Coronary artery (tissue), 2 donors: ENCODE measurements around the gene NCBP1.

ENCODE experiments used
- DNase-seq: peaks from one replicate; pipeline ENCODE4 v3.0.0-alpha.2; 2017; ENCODE audit warnings: low spot score
- H3K27ac ChIP-seq, 2 donors: fragments of 200-600 bp; sonication (generic); one replicate each; pipeline ENCODE4 v1.5.1; 2016 to 2019
- H3K4me3 ChIP-seq: fragments of 200-600 bp; sonication (generic); 2 replicates; pipeline ENCODE4 v1.5.1; 2016; ENCODE audit warnings: mild to moderate bottlenecking, moderate library complexity
- TF ChIP-seq, protein P1 (sequence below): fragments of 200-600 bp; sonication (generic); IDR thresholded peaks from one replicate; pipeline ENCODE4 v1.5.1; 2019; ENCODE audit warnings: antibody characterized with exemption

Gene NCBP1

DNA sequence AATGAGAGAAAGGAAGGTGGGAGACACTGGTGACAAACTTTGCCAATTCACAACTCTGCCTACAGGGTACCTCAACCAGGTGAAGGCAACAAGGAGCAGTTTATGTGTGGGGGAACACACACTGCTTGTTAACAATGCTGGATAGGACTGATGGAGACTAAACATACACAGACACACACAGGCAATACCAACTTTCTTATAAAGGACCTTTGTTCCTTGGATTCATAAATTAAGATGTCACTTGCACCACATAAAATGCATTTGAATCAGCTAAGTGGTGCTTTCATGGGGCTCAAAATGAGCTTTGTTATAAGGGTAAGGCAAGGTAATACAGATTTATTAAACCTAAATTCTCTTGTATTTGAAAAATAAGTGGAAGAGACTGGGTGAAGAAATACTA lies 4.5 kb upstream of the NCBP1 start:
- H3K27ac ChIP-seq = no peak overlapping the region

DNA sequence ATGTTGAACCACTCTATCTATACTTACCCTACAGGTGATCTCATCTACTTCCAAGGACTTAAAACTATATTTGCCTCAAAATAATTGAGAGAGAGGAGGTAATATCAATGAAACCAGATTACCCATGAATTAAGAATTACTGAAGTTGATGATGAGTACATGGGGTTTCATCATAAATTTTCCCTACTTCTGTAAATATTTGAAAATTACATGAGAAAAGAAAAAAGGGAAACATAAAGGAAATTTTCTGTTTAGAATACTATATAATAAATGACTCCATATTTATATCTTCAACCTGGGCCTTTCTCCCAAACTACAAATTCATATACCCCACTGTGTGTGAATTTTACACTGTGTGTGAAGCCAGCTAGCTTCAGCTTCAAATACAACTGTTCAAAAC lies 3.0 kb upstream of the NCBP1 start:
- DNase-seq = no peak

More for the DNA sequence above, 4.5 kb upstream of the NCBP1 start:
- H3K4me3 ChIP-seq = no peak overlapping the region
- no peak for DNase-seq
- TF ChIP-seq, protein P1, sequence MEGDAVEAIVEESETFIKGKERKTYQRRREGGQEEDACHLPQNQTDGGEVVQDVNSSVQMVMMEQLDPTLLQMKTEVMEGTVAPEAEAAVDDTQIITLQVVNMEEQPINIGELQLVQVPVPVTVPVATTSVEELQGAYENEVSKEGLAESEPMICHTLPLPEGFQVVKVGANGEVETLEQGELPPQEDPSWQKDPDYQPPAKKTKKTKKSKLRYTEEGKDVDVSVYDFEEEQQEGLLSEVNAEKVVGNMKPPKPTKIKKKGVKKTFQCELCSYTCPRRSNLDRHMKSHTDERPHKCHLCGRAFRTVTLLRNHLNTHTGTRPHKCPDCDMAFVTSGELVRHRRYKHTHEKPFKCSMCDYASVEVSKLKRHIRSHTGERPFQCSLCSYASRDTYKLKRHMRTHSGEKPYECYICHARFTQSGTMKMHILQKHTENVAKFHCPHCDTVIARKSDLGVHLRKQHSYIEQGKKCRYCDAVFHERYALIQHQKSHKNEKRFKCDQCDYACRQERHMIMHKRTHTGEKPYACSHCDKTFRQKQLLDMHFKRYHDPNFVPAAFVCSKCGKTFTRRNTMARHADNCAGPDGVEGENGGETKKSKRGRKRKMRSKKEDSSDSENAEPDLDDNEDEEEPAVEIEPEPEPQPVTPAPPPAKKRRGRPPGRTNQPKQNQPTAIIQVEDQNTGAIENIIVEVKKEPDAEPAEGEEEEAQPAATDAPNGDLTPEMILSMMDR = no peak

DNA sequence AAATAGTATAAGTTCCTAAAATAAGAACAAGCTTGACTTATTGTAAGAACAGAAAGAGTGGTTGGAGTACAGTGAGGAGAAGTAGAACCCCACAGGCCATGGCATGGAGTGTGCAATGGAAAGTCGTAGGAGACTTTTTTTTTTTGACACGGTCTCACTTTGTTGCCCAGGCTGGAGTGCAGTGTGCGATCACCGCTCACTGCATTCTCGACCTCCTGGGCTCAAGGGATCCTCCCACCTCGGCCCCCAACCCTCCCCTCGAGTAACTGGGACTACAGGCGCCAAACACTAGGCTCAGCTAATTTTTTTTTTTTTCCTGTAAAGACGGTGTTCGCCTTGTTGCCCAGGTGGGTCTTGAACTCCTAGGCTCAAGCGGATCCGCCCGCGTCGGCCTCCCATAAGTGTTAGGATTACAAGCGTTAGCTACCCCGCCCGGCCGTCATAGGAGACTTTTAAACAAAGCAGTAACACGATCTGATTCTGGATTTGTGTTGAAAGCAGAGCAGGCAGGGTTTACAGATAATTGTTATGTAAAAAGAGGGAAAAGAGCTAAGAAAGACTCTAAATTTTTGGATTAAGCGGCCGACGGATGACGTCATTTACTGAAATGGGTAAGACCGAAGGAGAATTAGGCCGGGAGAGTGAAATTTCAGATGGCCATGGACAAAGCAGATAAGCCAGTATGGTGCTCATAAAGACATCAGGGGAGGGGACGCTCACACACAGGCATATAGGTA lies 1.2 kb upstream of the NCBP1 start:
- peak; percentile 79 for DNase-seq
- Histone ChIP-seq H3K27ac (peak overlapping the region; percentile 94 to 96), H3K4me3 (peak overlapping the region; percentile 89)
- TF ChIP-seq, protein P1 = no peak

More for the DNA sequence above, 3.0 kb upstream of the NCBP1 start:
- TF ChIP-seq, protein P1 = no peak
- H3K27ac ChIP-seq = no peak overlapping the region
- no peak overlapping the region for H3K4me3 ChIP-seq

DNA sequence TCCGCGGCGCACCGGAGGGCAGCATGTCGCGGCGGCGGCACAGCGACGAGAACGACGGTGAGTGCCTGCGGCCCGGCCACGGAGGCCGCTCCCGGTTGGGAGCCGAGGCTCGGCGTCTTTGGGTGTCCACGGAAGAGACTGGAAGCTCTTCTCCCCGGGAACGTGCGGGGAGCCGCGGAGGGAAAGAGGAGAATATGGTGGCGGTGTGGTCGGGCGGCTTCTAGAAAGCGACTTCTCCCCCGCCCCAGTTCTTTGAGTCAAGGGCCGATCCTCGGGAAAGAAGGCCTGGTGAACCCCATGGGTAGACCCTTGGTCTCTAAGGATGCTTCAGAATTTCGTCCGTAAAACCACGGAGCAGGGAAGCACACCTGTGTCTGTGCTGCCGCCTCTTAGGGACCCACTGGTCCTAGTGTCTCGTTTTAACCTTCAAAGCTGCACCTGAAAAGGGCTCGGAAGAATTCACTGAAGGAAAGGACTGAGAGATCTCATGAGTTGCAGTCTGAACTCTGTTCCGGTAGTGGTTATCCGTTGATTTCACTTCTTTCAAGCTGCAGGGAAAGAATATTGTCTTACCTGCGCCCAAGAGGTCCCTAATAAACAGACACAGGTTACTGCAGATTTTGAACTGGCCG lies 354 bp downstream of the NCBP1 start:
- H3K4me3 ChIP-seq = peak overlapping the region; percentile 89
- DNase-seq = no peak
- TF ChIP-seq, protein P1 = no peak
- H3K27ac ChIP-seq = peak overlapping the region; percentile 94 to 96

DNA sequence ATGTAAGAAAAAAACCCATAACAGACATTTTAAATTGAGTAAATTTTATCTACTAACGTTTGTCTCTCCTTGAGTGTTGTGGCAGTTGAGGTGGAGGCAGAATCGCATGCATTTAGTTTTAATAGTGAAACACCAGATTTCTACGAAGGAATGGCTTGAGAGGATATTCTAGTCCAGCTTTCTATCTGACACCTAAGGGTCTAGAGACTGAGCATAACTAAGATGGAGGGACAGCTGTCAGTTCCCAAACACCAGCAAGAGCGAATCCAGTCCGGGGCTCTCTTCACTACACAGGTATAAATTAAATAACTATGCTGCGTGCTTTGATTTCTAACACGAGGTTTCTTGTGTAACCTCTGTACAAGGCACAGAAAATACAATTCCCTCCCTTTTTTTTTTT lies 1.4 kb downstream of the NCBP1 start:
- TF ChIP-seq, protein P1 = no peak
- Histone ChIP-seq H3K27ac (no peak overlapping the region), H3K4me3 (peak overlapping the region; percentile 89)
- DNase-seq = no peak

DNA sequence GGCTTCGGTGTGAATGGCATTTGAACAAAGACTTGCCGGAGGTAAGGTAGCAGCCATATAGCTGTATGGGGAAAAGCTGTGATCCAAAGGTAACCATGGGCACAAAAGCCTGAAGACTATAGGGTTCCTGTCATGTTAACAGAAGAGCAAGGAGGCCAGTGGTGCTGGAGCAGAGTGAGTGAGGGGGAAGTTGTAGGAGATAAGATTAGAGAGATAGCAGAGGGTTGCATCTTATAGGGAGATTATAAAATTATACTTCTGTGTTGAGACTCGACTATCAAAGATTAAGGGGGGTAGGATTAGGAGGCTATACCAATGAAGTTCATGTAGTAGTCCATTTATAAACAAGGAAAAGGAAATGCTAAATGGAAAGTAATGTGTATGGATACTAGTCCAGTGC lies 3.3 kb downstream of the NCBP1 start:
- TF ChIP-seq, protein P1 = no peak
- H3K4me3 ChIP-seq = no peak overlapping the region
- no peak overlapping the region for H3K27ac ChIP-seq
- no peak for DNase-seq

DNA sequence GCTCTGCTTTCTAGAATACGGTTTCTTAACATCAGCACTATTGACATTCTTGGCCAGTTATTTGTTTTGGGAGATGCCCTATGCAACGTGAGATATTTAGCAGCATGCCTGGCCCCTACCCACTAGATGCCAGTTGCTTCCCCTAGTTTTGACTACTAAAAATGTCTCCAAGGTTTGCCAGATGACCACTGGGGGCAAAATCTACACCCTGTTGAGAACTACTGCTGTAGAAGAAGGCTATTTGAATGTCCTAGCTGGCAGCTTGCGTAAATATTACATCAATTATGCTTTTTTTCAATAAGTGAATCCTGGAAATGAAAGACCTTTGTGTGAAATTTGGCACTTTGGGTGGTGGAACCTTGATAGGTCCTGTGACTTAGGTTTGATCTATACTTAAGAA lies 5.0 kb downstream of the NCBP1 start:
- no peak for DNase-seq
- H3K27ac ChIP-seq = no peak overlapping the region
- TF ChIP-seq, protein P1 = no peak
- H3K4me3 ChIP-seq = no peak overlapping the region
